WTC11 (cell line): ENCODE results near the gene PPP4R2.

Source experiments
- ZNF423 ChIP-seq: fragments of 250-450 bp; sonication (Bioruptor Pico); IDR thresholded peaks from 2 replicates; pipeline ENCODE4 v2.1.2; 2022; ENCODE audit warnings: mild to moderate bottlenecking, moderate library complexity
- TF ChIP-seq, protein P1 (sequence below): sonication (generic); formaldehyde crosslinking; IDR thresholded peaks from 2 replicates; pipeline ENCODE4 v1.8.0; 2023; ENCODE audit warnings: missing genetic modification reagents, mild to moderate bottlenecking, borderline replicate concordance
- TF ChIP-seq, protein P2 (sequence below): sonication (generic); formaldehyde crosslinking; IDR thresholded peaks from 2 replicates; pipeline ENCODE4 v1.8.1; 2022; ENCODE audit warnings: missing genetic modification reagents, borderline replicate concordance

DNA sequence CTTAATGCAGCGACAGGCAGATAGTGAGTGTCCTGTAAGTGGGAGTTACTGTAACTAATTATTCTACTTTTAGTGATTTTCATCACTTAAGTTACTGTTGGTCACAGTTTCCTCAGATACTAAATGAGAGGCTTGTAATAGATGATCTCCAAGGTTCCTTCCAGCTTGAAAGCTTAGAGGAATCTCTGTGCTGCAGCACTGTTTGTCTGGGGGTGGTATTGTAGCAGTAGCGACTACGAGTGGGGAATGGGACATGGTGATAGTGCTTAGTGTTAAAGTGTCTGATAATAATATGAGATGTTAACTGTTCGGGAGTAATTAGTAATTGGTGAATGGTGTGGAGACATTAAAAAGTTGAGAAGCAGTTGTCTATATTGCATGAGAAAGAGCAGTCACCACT, 12.4 kb downstream of the PPP4R2 start:
- TF ChIP-seq, protein P1, sequence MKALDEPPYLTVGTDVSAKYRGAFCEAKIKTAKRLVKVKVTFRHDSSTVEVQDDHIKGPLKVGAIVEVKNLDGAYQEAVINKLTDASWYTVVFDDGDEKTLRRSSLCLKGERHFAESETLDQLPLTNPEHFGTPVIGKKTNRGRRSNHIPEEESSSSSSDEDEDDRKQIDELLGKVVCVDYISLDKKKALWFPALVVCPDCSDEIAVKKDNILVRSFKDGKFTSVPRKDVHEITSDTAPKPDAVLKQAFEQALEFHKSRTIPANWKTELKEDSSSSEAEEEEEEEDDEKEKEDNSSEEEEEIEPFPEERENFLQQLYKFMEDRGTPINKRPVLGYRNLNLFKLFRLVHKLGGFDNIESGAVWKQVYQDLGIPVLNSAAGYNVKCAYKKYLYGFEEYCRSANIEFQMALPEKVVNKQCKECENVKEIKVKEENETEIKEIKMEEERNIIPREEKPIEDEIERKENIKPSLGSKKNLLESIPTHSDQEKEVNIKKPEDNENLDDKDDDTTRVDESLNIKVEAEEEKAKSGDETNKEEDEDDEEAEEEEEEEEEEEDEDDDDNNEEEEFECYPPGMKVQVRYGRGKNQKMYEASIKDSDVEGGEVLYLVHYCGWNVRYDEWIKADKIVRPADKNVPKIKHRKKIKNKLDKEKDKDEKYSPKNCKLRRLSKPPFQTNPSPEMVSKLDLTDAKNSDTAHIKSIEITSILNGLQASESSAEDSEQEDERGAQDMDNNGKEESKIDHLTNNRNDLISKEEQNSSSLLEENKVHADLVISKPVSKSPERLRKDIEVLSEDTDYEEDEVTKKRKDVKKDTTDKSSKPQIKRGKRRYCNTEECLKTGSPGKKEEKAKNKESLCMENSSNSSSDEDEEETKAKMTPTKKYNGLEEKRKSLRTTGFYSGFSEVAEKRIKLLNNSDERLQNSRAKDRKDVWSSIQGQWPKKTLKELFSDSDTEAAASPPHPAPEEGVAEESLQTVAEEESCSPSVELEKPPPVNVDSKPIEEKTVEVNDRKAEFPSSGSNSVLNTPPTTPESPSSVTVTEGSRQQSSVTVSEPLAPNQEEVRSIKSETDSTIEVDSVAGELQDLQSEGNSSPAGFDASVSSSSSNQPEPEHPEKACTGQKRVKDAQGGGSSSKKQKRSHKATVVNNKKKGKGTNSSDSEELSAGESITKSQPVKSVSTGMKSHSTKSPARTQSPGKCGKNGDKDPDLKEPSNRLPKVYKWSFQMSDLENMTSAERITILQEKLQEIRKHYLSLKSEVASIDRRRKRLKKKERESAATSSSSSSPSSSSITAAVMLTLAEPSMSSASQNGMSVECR, result no peak
- TF ChIP-seq, protein P2, sequence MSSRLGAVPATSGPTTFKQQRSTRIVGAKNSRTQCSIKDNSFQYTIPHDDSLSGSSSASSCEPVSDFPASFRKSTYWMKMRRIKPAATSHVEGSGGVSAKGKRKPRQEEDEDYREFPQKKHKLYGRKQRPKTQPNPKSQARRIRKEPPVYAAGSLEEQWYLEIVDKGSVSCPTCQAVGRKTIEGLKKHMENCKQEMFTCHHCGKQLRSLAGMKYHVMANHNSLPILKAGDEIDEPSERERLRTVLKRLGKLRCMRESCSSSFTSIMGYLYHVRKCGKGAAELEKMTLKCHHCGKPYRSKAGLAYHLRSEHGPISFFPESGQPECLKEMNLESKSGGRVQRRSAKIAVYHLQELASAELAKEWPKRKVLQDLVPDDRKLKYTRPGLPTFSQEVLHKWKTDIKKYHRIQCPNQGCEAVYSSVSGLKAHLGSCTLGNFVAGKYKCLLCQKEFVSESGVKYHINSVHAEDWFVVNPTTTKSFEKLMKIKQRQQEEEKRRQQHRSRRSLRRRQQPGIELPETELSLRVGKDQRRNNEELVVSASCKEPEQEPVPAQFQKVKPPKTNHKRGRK, result no peak
- TF ChIP-seq ZNF423, result no peak
